Osteocyte (in vitro differentiated cells): ENCODE results near the gene LGR5. TPM values are rescaled to one million over a fixed set of nuclear protein-coding genes. Genes with fewer than 3 reads are reported as not detected.

Experiments used
- DNase-seq: peaks from one replicate; pipeline ENCODE4 v3.0.0; 2021; ENCODE audit warnings: mixed read lengths; ENCODE audit not compliant: unreplicated experiment; ENCODE audit errors: extremely low spot score
- H3K27ac Mint-ChIP-seq: one replicate; pipeline ENCODE4 v1.8.0; 2021; ENCODE audit warnings: mild to moderate bottlenecking, mixed read lengths; ENCODE audit not compliant: unreplicated experiment
- H3K27me3 Mint-ChIP-seq: one replicate; pipeline ENCODE4 v1.8.0; 2021; ENCODE audit warnings: mixed read lengths; ENCODE audit not compliant: unreplicated experiment
- H3K36me3 Mint-ChIP-seq: one replicate; pipeline ENCODE4 v1.8.0; 2021; ENCODE audit warnings: mixed read lengths; ENCODE audit not compliant: unreplicated experiment
- H3K4me1 Mint-ChIP-seq: one replicate; pipeline ENCODE4 v1.8.0; 2021; ENCODE audit warnings: mixed read lengths; ENCODE audit not compliant: unreplicated experiment
- H3K4me3 Mint-ChIP-seq: one replicate; pipeline ENCODE4 v1.8.0; 2021; ENCODE audit warnings: mild to moderate bottlenecking, moderate library complexity, mixed read lengths; ENCODE audit not compliant: unreplicated experiment
- H3K9me3 Mint-ChIP-seq: one replicate; pipeline ENCODE4 v1.8.0; 2021; ENCODE audit warnings: mixed read lengths; ENCODE audit not compliant: unreplicated experiment
- CTCF ChIP-seq: fragments of 200-600 bp; sonication (generic); IDR thresholded peaks from 2 replicates; pipeline ENCODE4 v1.5.0; 2021; ENCODE audit warnings: antibody characterized with exemption, mild to moderate bottlenecking, moderate library complexity
- total RNA-seq: library from RNA; stranded (reverse); gene quantifications from 2 replicates; pipeline ENCODE4 v1.2.1, GENCODE V29; 2021

The LGR5 gene
- total RNA-seq, 1 donor from 2014 or later, result 55.8 TPM

- H3K27ac Mint-ChIP-seq, result peak overlapping the region; percentile 92
- DNase-seq, result no peak
- no peaks in the 10 kb centered on the region for H3K27me3 Mint-ChIP-seq
- H3K4me3 Mint-ChIP-seq, result no peak overlapping the region
- TF ChIP-seq CTCF, result no peak
- H3K36me3 Mint-ChIP-seq, result peaks cover 2% of the 10 kb centered on the region
- H3K9me3 Mint-ChIP-seq, result no peaks in the 10 kb centered on the region
- H3K4me1 Mint-ChIP-seq, result peaks cover 53% of the 10 kb centered on the region
These were observed 13.9 kb upstream of the LGR5 start for GRCh38 chr12:71425568-71426299.

- no peaks in the 10 kb centered on the region for H3K27me3 Mint-ChIP-seq
These were observed 13.1 kb upstream of the LGR5 start for GRCh38 chr12:71426300-71427047.

GRCh38 chr12:71430756-71431155 lies 8.8 kb upstream of the LGR5 start:
- no peak for TF ChIP-seq CTCF
- H3K9me3 Mint-ChIP-seq, result peaks cover 24% of the 10 kb centered on the region
- H3K4me3 Mint-ChIP-seq, result no peak overlapping the region
- H3K27me3 Mint-ChIP-seq, result no peaks in the 10 kb centered on the region
- no peak for DNase-seq
- no peak overlapping the region for H3K27ac Mint-ChIP-seq
- H3K36me3 Mint-ChIP-seq, result peaks cover 11% of the 10 kb centered on the region
- peaks cover 44% of the 10 kb centered on the region for H3K4me1 Mint-ChIP-seq

More at GRCh38 chr12:71426300-71427047, 13.1 kb upstream of the LGR5 start:
- Mint-ChIP-seq H3K4me3 (peak overlapping the region; percentile 38), H3K9me3 (no peaks in the 10 kb centered on the region), H3K27ac (peak overlapping the region; percentile 92), H3K4me1 (peaks cover 57% of the 10 kb centered on the region), H3K36me3 (peaks cover 2% of the 10 kb centered on the region)
- no peak for DNase-seq
- TF ChIP-seq CTCF, result no peak

- DNase-seq, result no peak
These were observed 7.6 kb upstream of the LGR5 start for GRCh38 chr12:71431991-71432390.

More at GRCh38 chr12:71431991-71432390, 7.6 kb upstream of the LGR5 start:
- Mint-ChIP-seq H3K9me3 (peaks cover 24% of the 10 kb centered on the region), H3K36me3 (peaks cover 11% of the 10 kb centered on the region), H3K4me1 (peaks cover 31% of the 10 kb centered on the region), H3K4me3 (no peak overlapping the region), H3K27me3 (no peaks in the 10 kb centered on the region), H3K27ac (no peak overlapping the region)
- no peak for TF ChIP-seq CTCF
